Uterus (tissue), 2 donors: ENCODE measurements around the gene LCORL.

Source experiments
- CTCF ChIP-seq, 4 experiments: fragments of 200-600 bp in 2 of 4; fragments of 450-650 bp in 2 of 4; sonication (generic) in 2 of 4; IDR thresholded peaks; one replicate each; pipeline ENCODE4 v1.5.1; 2016 to 2019; ENCODE audit warnings: antibody characterized with exemption in 4 of 4, mild to moderate bottlenecking in 2 of 4, moderate library complexity in 1 of 4
- POLR2A ChIP-seq, 2 donors: fragments of 450-650 bp; IDR thresholded peaks; one replicate each; pipeline ENCODE4 v1.6.1; 2016; ENCODE audit warnings: antibody characterized with exemption in 2 of 2, mild to moderate bottlenecking in 1 of 2, moderate library complexity in 1 of 2

DNA sequence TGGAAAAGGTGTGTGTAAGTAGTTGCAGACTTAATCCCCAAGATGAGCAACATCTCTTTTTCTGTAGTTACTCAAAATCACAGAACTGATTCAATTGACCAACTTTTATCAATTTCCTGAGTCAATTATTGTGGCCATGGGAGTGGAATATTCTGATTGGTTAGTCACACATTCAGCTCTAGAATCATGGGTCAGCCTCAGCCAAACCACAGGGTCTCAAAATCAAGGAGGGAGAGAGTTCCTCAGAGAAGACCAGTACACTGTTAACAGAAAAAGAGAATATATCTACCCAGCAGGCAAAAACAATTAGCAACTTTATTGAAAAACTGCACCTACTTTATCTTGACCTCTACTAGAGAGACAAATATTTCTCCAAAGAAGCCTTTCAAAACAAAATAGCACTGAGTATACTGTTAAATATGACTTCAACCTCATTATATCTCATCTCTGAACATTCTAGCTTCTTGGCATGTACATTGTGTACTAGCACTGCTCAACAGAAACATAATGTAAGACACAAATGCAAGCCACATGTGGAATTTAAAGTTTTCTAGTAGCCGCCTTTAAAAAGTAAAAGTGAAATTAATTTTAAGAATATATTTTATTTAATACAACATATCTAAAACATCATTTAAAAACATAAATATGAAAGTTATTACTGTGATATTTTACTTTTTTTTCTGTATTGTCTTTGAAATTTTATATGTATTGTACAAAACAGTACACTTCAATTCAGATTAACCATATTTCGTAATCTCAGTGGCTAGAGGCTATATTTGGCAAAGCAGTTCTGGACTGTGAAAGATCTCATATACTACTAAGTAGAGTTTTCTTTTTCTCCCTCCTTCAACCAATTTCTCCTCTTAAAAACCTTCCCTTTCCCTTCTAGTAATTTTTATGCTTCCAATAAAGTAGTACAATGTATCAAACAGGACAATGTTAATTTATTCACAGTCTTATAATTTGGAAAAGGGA, 11.8 kb upstream of the LCORL start:
- TF ChIP-seq CTCF (IDR thresholded peaks at IDR 0.05) (no peak), POLR2A (IDR thresholded peaks at IDR 0.05) (no peak)
